GM19239 (cell line): ENCODE data around the gene MTA1.

Experiments
- DNase-seq: peaks from one replicate; pipeline ENCODE4 v3.0.0; 2011; ENCODE audit warnings: low spot score; ENCODE audit not compliant: insufficient read length
- FAIRE-seq: peaks from 2 replicates; lab custom pipeline; 2011; peaks lifted over from hg19 to GRCh38; lab: Jason Lieb, UNC

MTA1 gene

DNA sequence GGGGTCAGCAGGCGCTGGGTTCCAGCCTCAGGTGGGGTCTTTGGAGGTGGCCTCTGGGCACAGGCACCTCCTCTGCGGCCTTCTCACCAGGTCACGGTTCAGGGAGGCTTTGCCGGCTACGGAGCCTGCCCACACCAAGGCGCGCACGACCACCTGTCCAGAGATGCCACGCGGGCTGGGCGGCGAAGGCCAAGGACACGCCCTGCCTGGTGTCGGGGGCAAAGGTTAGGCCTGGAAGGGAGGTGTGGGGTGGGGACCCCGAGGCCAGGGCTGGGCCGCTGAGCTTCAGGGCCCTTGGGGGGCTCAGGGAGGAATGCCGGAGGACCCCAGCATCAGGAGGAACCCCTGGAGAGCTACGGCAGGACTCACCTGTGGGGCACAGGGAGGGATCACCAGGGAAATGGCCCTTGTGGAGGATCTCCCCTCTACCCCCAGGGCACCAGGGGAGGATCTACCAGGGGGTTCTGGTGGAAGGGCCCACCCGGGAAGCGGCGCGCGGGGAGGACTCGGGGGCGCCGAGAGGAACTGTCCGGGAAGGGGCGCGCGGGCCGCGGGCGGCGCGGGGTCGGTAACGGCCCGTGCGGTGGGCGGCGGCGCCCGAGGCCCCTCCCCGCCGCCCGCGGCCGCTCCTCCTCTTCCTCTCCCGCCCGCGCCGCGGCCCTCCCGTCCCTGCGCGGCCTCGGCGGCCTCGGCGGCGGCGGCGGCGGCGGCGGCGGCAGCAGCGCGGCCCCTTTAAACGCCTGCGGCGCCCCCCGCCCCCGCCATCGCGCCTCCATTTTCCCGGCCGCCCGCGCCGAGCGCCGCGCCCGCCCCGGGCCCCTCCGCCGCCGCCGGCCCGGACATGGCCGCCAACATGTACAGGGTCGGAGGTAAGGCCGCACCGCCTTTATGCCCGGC lies at the start of gene MTA1:
Gene MTA1, plus strand, starts transcription at position 633 of the 897 bp plus-strand sequence. Its CDS starts 209 bp downstream, at position 842.
- DNase-seq (peak; percentile 90), FAIRE-seq (no peak)

DNA sequence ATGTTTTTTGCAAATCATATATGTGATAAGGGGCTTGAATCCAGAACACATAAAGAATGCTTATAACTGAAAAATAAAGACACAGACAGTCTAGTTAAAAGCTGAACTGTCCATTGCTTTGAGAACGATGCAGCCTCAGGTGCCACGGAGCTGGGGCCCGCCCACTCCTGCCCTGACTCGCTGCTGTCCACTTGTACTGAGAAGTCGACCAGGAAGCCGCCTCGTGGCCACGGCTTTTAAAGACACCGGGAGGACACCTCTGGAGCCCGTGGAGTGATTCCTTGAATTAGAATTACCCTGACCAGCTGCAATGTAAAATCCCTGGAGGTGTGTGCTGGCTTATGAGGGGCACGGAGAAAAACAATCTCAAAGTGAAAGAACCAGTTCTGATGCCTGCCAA lies 45.2 kb upstream of the MTA1 start:
- DNase-seq (no peak), FAIRE-seq (no peak)

DNA sequence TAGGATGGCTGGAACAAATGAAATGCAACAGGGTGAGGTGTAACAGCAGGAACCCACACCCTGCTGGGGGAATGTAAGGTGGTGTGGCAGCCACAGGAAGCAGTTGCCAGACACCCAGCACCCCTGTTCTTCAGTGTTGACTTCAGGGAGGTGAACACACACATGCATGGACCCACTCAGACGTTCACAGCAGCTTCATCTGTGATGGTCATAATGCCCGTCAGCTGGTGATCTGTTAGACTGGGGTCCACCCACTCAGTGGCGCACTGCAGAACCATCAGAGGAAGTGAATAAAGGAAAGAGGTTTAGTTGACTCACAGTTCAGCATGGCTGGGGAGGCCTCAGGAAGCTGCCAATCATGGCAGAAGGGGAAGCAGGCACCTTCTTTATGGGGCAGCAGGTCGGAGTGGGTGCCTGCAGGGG lies 44.0 kb upstream of the MTA1 start:
- DNase-seq (no peak), FAIRE-seq (no peak)

DNA sequence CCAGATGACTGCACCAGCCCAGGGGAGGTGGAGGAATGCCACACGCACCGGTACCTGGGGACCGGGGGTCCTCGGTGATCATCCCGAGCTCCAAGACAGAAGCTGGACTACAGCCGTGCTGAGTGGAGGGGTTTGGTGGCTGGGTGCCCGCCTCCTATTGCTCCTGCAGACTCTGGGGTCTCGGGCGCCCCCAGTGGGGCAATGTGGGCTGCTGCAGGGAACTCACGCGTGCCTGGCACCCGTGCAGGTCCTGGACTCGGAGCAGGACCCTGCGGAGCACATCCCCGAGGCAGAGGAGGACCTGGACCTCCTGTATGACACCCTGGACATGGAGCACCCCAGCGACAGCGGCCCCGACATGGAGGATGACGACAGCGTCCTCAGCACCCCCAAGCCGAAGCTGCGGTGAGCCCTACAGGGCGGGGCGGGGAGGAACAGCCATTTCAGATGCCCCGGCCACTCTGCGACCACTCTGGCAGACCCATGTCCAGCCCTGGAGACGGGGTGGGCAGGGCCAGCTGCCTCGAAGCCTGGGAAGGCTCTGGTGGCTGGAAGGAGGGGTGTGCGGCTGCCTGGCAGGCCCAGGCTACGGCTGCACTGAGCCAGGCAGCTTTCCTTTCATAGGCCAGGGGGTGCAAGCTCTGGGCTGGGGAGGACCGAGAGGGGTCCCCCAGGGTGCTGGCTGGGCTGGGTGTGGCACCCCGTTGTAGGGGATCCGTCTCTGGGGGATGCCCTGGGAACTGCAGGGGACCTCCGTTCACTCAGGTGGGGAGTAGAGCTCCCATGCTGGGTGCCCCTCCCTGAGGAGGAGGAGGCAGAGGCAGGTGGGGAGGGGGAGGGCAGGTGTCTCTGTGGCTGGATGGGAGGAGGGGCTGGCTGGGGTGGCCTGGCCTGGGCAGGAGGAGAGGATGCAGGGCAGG lies 42.8 kb upstream of the MTA1 start:
- no peak for FAIRE-seq
- no peak for DNase-seq

DNA sequence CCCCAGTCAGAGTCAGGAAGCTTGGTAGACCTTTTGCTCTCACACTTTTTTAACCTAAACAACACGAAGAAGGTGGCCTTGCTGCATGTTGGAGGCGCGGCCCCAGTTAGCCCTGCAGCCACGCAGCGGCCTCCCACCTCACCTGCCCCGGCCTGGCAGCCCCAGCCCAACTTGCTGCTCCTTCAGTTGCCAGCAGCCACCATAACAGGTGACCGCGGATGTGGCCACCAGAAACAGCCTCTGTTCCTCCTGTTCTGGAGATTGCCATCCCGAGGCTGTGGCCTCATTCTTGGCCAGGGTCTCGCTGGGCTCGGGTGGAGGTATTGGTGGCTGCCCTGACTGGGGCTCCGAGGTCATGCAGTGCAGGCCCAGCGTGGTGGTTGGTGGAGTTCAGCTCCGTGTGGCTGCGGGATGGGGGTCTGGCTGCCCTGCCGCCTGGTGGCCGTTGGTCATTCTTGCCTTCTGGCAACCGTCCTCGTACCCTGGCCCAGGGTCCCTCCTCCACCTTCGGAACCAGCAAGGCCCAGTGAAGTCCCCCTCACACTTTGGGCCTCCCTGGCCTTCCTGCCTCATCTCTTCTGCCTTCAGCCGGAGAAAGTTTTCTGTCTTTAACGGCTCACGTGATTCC lies 42.0 kb upstream of the MTA1 start:
- DNase-seq (no peak), FAIRE-seq (no peak)

DNA sequence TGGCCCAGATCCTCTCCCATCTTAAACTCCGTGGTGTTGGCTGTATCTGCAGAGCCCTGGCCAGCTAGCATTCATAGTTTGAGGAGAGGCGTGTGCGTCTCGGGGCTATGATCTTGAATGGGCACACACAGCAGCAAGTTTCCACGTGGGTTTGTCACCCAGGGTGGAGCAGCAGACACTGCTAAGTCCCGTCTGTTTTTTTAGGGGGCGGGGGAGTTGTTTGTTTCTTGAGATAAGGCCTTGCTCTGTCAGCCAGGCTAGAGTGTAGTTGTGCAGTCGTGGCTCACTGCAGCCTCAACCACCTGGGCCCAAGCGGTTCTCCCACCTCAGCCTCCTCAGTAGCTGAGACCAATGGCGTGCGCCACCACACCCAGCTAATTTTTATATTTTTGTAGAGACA lies 41.4 kb upstream of the MTA1 start:
- FAIRE-seq (no peak), DNase-seq (no peak)

DNA sequence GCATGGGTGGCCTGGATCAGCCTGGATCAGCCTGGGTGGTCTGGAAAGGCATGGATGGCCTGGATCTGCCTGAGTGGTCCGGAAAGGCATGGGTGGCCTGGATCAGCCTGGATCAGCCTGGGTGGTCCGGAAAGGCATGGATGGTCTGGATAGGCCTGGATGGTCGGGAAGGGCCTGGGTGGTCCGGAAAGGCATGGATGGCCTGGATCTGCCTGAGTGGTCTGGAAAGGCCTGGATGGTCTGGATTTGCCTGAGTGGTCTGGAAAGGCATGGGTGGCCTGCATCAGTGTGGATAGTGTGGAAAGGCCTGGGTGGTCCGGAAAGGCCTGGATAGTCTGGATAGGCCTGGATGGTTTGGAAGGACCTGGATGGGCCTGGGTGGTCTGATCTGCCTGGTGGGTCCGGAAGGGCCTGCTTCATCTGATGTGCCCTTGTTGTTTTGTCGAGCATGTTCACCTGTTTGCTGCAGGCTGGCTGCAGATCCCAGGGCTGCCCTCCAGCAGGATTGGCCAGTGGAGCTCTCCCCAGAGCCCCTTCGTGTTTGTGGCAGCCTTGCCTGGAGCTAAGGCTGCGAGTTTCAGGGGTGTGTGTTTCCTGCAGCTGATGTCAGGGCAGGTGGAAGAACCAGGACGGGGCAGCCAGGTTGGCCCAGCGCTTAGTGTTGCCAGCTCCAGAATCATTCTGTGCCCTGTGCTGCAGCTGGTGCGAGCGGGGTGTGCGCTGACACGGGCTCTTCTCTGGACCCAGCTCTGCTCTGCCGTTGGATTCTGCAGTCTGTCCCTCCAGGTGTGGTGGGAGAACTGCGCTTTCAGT lies 40.5 kb upstream of the MTA1 start:
- DNase-seq: no peak
- FAIRE-seq: no peak

DNA sequence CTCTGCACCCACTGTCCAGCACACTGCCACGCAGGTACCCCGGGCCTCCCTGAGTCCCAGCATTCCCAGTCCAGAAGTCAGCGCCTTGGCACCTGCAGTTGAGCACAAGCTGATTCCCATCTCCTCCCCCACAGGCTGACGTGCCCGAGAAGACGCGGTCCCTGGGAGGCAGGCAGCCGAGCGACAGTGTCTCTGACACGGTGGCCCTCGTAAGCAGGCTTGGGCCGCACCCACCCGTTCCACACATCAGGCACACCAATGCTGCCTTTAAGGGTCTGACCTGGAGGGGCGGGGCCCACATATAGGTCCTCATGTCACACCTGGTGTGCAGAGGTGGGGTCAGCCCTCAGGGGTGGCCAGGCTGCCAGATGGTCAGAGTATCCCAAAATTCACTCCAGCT lies 39.7 kb upstream of the MTA1 start:
- DNase-seq (no peak), FAIRE-seq (no peak)

DNA sequence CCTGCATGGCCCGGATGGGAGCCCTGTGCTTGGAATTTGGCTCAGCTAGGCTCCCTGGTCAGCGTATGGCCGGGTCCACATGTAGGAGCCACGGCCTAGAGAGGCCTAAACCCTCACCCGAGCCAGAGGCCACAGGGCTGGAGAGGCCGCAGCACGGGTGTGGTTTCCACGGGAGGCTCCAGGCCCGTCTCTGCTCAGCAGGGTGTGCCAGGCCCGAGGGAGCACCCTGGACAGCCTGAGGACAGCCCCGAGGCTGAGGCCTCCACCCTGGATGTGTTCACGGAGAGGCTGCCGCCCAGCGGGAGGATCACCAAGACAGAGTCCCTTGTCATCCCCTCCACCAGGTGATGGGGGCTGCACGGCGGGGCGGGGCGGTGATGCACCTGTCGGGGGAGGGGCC lies 38.9 kb upstream of the MTA1 start:
- FAIRE-seq: no peak
- DNase-seq: no peak

DNA sequence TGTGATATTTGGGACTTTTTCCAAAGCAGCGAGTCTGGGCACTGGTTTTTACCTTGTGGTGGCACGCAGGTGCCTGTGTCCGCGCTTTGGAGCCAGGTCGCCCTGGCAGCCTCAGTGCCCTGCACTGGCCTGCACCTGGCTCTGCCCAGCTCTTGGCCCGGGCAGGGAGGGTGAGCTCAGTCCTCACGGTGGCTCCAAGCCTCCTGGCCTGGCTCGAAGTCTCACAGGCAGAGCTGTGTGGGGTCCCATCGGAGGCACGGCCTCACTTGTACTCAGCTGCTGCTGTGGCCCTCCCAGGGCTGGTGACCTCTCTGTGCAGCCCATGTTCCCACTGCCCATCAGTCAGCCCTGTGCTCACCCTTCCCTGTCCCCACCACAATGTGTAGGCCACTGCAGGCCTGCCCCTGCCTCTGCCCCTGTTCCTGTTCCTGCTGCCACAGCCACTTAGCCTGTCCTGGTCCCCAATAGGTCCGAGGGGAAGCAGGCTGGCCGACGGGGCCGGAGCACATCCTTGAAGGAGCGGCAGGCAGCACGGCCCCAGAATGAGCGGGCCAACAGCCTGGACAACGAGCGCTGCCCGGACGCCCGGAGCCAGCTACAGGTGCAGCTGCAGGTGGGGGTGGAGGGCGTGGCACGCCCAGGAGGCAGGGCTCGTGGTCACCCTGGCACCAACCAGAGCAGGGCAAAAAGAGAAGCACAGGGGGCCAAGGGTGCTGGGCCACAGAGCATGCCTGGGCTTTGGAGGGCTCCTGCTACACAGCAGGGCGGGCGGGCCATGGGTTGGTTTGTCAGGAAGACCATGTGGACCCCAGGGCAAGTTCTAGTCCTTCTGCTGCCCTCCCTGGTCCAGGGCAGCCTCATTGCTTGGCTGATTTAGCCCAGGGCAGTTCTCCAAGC lies 37.9 kb upstream of the MTA1 start:
- DNase-seq (no peak), FAIRE-seq (no peak)

DNA sequence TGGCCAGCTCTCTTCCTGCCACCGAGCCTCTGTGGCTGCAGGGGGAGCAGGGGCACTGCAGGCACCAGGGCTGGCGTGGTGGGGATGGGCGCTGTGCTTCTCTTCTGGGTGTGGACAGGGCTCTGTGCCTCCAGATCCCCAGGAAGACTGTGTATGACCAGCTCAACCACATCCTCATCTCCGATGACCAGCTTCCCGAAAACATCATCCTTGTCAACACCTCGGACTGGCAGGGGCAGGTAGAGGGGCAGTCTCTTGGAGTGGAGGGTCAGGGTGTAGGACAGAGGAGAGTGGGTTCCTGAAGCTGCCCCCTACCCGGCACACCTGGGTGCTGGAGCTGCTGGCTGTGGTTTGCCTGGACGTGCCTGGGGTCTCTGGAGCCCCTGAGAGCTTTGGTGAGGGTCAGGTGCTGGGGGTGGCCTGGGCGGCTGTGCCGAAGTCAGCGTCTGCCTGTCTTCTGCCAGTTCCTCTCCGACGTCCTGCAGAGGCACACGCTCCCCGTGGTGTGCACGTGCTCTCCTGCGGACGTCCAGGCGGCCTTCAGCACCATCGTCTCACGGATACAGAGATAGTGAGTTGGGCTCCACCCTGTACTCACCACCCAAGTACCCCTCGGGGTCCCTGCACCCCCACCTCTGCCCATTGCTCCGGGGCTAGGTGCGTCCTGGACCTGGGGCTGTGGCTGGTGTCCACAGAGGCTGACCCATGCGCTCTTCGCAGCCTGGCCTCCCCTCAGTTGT lies 37.1 kb upstream of the MTA1 start:
- no peak for DNase-seq
- no peak for FAIRE-seq

DNA sequence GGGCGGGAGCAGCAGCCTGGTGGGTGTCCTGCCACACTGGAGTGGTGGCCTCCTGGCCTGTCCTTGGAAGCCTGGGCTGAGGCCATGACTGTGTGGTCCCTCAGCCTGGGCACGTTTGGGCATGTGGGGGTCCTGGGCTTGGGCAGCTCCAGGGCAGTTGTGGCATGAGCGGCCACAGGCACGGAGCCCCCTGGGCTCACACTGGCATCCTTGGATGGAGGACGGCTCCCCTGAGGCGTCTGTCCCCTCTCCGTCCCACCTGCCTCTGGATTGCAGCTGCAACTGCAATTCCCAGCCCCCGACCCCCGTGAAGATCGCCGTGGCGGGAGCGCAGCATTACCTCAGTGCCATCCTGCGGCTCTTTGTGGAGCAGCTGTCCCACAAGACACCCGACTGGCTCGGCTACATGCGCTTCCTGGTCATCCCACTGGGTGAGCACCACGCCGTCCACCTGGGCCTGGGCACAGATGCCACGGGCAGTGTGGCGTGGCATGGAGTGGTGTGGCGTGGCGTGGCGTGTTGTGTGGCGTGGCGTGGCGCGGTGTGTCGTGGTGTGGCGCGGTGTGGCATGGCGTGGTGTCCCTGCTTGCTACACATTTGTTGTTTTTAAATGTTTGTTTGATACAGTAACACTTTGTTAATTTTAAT lies 36.4 kb upstream of the MTA1 start:
- DNase-seq: no peak

DNA sequence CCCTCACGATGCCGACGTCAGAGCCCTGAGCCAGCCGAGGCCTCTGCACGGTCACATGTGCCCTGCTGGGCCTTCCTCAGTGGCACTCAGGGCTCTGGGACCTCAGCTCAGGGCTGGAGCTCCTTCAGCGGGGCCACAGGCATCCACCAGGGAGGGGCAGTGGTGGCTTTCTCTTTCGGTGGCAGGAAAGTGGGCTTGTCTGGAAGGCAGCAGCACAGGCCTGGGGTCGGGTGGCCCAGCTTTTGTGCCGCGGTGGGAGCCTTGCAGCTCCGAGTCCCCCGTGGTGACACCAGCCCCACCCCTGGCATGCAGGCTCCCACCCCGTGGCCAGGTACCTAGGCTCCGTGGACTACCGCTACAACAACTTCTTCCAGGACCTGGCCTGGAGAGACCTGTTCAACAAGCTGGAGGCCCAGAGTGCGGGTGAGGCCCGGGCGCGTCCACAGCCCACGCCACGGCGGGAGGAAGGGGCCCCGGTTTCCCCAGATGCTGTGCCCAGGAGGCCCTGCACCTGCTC lies 35.5 kb upstream of the MTA1 start:
- DNase-seq (no peak), FAIRE-seq (no peak)

More for the DNA sequence above, 36.4 kb upstream of the MTA1 start:
- FAIRE-seq: no peak

DNA sequence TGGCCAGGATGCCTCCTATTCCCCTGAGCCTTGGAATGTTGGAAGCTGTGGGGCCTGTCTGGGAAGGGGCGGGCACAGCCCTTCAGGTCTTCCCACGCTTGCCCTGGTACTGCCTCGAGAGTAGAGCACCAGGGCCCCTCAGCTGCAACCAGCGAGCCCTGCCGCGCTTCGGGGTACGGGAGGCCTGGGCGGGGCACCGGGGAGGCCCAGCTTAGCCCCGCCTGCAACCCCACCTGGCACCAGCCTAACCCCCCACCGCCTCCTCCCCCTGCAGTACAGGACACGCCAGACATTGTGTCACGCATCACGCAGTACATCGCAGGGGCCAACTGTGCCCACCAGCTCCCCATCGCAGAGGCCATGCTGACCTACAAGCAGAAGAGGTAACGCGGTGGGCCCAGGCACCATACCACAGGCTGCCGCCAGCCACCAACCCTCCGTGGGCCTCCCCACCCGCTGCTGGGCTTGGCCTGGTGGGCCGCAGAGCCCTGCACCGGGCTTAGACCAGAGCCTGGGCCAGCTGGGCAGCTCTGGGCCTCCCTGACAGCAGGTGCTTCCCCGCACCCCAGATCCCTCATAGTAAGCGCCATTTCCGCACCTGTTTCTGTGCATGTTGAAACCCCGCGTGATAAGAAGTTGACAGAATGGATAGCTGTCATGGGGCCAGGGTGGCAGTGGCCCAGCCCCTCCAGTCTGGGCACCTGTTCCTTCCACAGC lies 34.9 kb upstream of the MTA1 start:
- DNase-seq (no peak), FAIRE-seq (no peak)

DNA sequence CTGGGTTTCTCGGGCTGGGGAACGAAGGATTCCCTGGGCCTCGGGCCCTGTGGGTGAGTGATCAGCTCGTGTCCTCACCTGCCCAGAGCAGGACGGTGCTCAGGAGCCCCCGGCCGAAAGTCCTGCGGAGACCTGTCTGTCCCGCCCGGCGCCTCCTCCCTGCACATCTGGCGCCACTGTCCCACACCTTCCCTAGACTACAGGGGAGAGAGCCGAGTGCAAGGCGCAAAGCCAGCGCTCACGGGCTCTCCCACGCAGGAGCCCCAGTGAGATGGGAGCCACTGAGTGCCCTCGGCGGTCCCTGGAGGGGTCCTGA lies 34.3 kb upstream of the MTA1 start:
- DNase-seq (no peak), FAIRE-seq (no peak)

DNA sequence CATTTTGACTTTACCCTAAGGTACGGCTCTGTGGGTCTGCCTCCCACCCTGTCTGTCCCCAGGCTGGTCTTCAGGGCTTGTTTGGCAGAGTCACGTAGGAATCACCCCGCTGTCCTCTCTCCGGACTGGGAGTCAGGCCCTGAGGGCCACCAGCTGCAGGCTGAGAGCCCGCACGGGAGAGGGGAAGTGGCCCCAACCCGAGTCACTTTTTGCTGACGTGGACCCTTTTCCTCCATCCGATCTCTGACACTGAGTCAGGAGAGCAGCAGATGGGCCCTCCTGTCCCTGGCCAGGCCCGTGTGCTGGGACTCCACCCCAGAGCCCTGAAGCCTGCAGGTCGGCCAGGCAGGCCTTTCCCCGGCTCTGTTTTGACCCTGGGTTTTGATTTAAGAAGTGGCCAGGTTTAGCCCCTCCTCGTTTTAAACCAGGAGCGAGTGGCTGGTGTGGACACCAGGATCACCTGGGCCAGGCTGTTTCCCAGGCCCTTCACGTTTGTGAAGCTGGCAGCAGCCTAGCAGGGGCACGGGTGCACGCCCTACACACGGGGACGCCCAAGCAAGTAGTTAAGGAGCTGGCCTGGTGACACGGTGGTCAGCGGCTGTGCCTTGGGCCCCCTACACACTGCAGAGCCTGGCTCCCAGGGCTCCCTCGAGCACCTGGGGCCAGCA lies 33.8 kb upstream of the MTA1 start:
- DNase-seq (no peak), FAIRE-seq (no peak)
